Activated CD8-positive, alpha-beta T cell treated with anti-CD3 and anti-CD28 coated beads for 36 hours (primary cell): ENCODE measurements around the gene MTG1. TPM values are rescaled to one million over a fixed set of nuclear protein-coding genes. Genes with fewer than 3 reads are reported as not detected.

Source experiments
- ATAC-seq: fragments of 200-7000 bp; cut with Tn5 transposase; one replicate; pipeline ENCODE4 v1.10.0; 2021; ENCODE audit warnings: mild to moderate bottlenecking, moderate library complexity
- CTCF ChIA-PET: fragments of 350-600 bp; sonication (Branson Sonifier 250); formaldehyde crosslinking; loops from one replicate; lab custom pipeline; 2021; ENCODE audit warnings: antibody characterized with exemption; lab: Charles Lee
- POLR2A ChIA-PET: fragments of 350-600 bp; sonication (Branson Sonifier 250); formaldehyde crosslinking; loops from one replicate; lab custom pipeline; 2021; ENCODE audit warnings: antibody characterized with exemption; lab: Charles Lee
- DNase-seq: peaks from one replicate; pipeline ENCODE4 v3.0.0-alpha.2; 2020
- H3K27ac Mint-ChIP-seq: one replicate; pipeline ENCODE4 v1.8.0; 2021; ENCODE audit warnings: mild to moderate bottlenecking, mixed read lengths
- H3K27me3 Mint-ChIP-seq: one replicate; pipeline ENCODE4 v1.8.0; 2021; ENCODE audit warnings: mixed read lengths
- H3K36me3 Mint-ChIP-seq: one replicate; pipeline ENCODE4 v1.8.0; 2021; ENCODE audit warnings: low read depth, mixed read lengths
- H3K4me1 Mint-ChIP-seq: one replicate; pipeline ENCODE4 v1.8.0; 2021; ENCODE audit warnings: low read depth, mixed read lengths
- H3K4me3 Mint-ChIP-seq: one replicate; pipeline ENCODE4 v1.8.0; 2021; ENCODE audit warnings: mild to moderate bottlenecking, moderate library complexity, mixed read lengths
- H3K9me3 Mint-ChIP-seq: one replicate; pipeline ENCODE4 v1.8.0; 2021; ENCODE audit warnings: mixed read lengths
- intact Hi-C: fragments of 100-400 bp; cut with micrococcal nuclease; formaldehyde crosslinking; loops from one replicate; pipeline ENCODE4 v1.10.0; 2022
- total RNA-seq, 2 experiments: library from RNA; stranded (reverse); gene quantifications; one replicate each; pipeline ENCODE4 v1.2.3, GENCODE V29; 2021
- TF ChIP-seq, protein P1 (sequence below): fragments of 200-600 bp; IDR thresholded peaks from one replicate; pipeline ENCODE4 v1.8.0; 2022; ENCODE audit warnings: antibody characterized with exemption, mild to moderate bottlenecking

MTG1 gene
- total RNA-seq, 2 experiments from 2014 or later = 45.7 to 48.9 TPM

DNA sequence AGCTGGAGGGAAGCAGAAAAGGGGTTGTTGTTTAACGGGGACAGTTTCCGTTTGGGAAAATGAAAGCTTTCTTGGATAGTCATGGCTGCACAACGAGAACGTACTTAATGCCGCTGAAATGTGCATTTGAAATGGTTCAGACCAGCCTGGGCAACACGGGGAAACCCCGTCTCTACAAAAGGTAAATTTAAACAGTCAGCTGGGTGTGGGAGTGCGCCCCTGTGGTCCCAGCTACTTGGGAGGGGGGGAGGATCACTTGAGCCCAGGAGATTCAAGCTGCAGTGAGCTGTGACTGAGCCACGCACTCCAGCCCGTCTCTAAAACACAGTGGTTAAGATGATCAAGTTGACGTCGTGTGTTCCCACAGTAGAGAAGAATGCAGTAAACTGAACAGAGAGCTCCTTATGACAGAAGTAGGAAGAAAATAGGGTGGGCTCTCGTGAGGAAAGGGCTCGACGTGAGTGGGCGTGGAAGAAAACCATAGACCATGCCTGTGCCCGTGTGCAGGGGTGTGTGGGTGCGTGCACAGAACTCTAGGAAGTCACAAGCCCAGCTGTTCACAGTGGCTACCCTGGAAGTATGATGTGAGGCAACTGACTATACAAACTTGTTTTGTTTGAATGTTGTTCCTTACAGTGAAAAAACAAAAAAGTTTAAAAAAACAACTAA lies 32.0 kb upstream of the MTG1 start:
- peaks cover 12% of the 10 kb centered on the region for H3K4me1 Mint-ChIP-seq
- peaks cover 8% of the 10 kb centered on the region for H3K36me3 Mint-ChIP-seq
- H3K27me3 Mint-ChIP-seq = no peaks in the 10 kb centered on the region
- no peak overlapping the region for H3K4me3 Mint-ChIP-seq
- ChIA-PET CTCF (interaction anchor here (0.5 to 3.7 kb wide), 6 partner anchors 9 to 54 kb away, joined by 3 to 25 read pairs (median 3); partner anchors contain the start of gene ECHS1), POLR2A (interaction anchor here (1.1 to 1.8 kb wide), 7 partner anchors 8 to 58 kb away, joined by 3 to 8 read pairs (median 4); partner anchors contain the start of gene ECHS1)
- DNase-seq (peak; percentile 32), ATAC-seq (no peak)
- peak overlapping the region; percentile 56 for H3K27ac Mint-ChIP-seq
- H3K9me3 Mint-ChIP-seq = no peaks in the 10 kb centered on the region
- TF ChIP-seq, protein P1, sequence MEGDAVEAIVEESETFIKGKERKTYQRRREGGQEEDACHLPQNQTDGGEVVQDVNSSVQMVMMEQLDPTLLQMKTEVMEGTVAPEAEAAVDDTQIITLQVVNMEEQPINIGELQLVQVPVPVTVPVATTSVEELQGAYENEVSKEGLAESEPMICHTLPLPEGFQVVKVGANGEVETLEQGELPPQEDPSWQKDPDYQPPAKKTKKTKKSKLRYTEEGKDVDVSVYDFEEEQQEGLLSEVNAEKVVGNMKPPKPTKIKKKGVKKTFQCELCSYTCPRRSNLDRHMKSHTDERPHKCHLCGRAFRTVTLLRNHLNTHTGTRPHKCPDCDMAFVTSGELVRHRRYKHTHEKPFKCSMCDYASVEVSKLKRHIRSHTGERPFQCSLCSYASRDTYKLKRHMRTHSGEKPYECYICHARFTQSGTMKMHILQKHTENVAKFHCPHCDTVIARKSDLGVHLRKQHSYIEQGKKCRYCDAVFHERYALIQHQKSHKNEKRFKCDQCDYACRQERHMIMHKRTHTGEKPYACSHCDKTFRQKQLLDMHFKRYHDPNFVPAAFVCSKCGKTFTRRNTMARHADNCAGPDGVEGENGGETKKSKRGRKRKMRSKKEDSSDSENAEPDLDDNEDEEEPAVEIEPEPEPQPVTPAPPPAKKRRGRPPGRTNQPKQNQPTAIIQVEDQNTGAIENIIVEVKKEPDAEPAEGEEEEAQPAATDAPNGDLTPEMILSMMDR = no peak
- intact Hi-C loops = no loop called here

DNA sequence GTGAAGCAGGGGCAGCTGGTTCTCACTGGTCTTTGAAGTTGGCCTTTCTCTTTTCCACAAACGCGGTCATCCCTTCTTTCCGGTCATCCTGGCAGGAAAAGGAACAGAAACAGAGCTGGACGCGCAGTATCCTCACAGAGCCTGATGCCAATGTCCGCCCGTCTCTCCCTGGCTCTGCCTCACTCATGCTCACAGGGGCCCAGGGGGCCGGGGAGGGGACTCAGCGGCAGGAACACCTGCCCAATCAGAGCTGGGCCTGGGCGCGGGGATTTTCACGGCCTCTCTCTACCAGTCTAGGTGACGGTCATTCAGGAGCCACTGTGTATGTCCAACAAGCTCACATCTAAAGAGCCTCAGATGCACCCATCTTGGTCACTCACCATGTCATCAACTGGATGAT lies 31.1 kb upstream of the MTG1 start:
- no peak for ATAC-seq
- intact Hi-C loops = no loop called here
- Mint-ChIP-seq H3K4me3 (no peak overlapping the region), H3K9me3 (no peaks in the 10 kb centered on the region), H3K4me1 (peaks cover 12% of the 10 kb centered on the region), H3K27ac (no peak overlapping the region), H3K36me3 (peaks cover 8% of the 10 kb centered on the region), H3K27me3 (no peaks in the 10 kb centered on the region)
- TF ChIP-seq, protein P1 = no peak
- CTCF ChIA-PET = interaction anchor here (3.7 kb wide), 1 partner anchor 33 kb away, joined by 25 read pairs; no protein-coding TSS in a partner anchor
- DNase-seq = no peak
- POLR2A ChIA-PET = interaction anchor here (1.2 to 1.5 kb wide), 2 partner anchors 29 to 57 kb away, joined by 3 to 5 read pairs; no protein-coding TSS in a partner anchor

DNA sequence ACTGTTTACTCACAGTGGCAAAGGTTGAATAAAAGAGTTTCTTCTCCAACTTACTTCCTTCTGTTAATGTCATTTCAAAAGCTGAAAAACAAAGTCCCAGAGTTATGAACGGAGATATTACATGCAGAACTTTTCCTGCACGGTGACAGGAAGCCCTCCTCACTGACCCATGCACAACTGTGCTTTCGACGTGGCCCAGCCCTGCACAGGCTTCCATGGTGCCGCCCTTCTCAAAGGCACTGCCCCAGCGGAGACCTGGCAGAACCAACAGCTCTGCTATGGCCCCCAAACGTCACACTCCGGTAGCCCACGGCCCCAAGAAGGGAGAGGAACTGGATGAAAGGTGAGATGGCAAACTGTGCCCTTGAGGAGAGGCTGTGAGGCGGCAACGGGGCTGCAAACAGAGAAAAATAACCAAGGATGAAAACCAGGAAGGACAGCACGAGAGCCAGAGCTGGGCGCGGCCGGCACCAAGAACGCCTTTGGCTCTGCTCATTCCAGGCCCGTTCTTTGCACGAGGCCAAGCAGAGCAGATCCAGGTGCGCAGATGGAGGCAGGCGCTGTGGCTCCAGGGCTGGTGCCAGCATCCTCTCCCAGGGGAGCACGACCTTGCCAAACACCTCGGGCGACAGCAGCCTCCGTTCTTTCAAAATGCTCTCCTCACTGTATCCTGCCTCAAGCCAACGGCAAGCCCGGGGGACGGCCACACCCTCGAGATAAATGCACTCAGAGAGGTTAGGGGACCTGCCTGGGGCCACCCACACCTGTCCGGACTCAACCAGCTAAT lies 29.1 kb upstream of the MTG1 start:
- H3K27me3 Mint-ChIP-seq = no peaks in the 10 kb centered on the region
- no peak overlapping the region for H3K27ac Mint-ChIP-seq
- H3K4me1 Mint-ChIP-seq = peaks cover 17% of the 10 kb centered on the region
- H3K36me3 Mint-ChIP-seq = peaks cover 13% of the 10 kb centered on the region
- intact Hi-C loops = no loop called here
- no peaks in the 10 kb centered on the region for H3K9me3 Mint-ChIP-seq
- ATAC-seq (no peak), DNase-seq (no peak)
- CTCF ChIA-PET = no interaction called here
- TF ChIP-seq, protein P1 = no peak
- POLR2A ChIA-PET = interaction anchor here (1.5 kb wide), 1 partner anchor 10 kb away, joined by 3 read pairs; no protein-coding TSS in a partner anchor
- H3K4me3 Mint-ChIP-seq = no peak overlapping the region

DNA sequence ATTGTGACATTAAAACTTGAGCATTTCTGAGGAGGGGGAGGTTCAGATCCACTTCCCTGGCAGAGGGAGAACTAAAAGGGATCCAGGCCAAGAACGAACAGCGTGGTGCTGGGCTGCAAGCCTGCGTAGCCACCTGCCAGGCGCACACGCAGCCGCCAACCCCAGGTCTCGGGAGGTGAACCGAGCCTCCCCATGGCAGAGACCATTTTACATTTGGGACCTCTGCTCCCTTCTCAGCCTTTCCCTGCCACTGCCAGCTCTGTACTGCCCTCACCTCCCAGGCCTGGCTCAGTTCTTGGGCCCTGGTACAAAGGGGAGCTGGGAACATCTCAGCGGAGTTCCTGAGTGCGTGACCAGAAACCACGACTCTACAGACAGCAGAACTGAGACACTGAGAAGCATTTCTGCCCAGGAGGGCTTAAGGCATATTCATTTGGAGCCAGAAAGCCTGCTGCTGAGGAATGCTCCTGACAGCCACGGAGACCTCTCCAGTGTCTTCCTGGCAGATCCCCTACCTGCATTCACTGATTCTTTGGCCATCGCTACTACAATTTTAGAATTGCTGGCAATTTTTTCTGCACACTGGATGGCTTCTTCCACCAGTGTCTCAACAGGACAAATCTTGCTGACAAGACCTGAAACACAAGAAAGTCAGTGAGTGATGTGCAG lies 28.4 kb upstream of the MTG1 start:
- POLR2A ChIA-PET = no interaction called here
- Mint-ChIP-seq H3K4me3 (no peak overlapping the region), H3K27ac (no peak overlapping the region), H3K36me3 (peaks cover 13% of the 10 kb centered on the region), H3K9me3 (no peaks in the 10 kb centered on the region), H3K27me3 (no peaks in the 10 kb centered on the region), H3K4me1 (peaks cover 17% of the 10 kb centered on the region)
- CTCF ChIA-PET = no interaction called here
- intact Hi-C loops = no loop called here
- TF ChIP-seq, protein P1 = no peak
- ATAC-seq (no peak), DNase-seq (no peak)
